HUES6 (cell line): ENCODE results near the gene RTP2.
A peak's percentile ranks its signal among the peaks of the same experiment; 100 is the strongest.

Source experiments
- H3K27ac ChIP-seq: 2 replicates; pipeline ENCODE4 v1.7.0; 2013; ENCODE audit warnings: low read depth, mild to moderate bottlenecking, low read length, inconsistent platforms
- H3K27me3 ChIP-seq: 2 replicates; pipeline ENCODE4 v1.6.1; 2013; ENCODE audit warnings: low read length; ENCODE audit not compliant: control insufficient read depth, insufficient read depth
- H3K36me3 ChIP-seq: 2 replicates; pipeline ENCODE4 v1.6.1; 2013; ENCODE audit warnings: low read length; ENCODE audit not compliant: control insufficient read depth, insufficient read depth
- H3K4me1 ChIP-seq: 2 replicates; pipeline ENCODE4 v1.6.1; 2013; ENCODE audit warnings: low read length; ENCODE audit not compliant: control insufficient read depth, insufficient read depth
- H3K4me3 ChIP-seq: 2 replicates; pipeline ENCODE4 v1.5.1; 2013; ENCODE audit warnings: low read depth, low read length
- H3K9ac ChIP-seq: one replicate; pipeline ENCODE4 v1.6.1; 2013; ENCODE audit warnings: mild to moderate bottlenecking, low read length
- H3K9me3 ChIP-seq: 2 replicates; pipeline ENCODE4 v1.6.1; 2013; ENCODE audit warnings: low read depth, low read length; ENCODE audit not compliant: control insufficient read depth, insufficient read depth

Gene RTP2

DNA sequence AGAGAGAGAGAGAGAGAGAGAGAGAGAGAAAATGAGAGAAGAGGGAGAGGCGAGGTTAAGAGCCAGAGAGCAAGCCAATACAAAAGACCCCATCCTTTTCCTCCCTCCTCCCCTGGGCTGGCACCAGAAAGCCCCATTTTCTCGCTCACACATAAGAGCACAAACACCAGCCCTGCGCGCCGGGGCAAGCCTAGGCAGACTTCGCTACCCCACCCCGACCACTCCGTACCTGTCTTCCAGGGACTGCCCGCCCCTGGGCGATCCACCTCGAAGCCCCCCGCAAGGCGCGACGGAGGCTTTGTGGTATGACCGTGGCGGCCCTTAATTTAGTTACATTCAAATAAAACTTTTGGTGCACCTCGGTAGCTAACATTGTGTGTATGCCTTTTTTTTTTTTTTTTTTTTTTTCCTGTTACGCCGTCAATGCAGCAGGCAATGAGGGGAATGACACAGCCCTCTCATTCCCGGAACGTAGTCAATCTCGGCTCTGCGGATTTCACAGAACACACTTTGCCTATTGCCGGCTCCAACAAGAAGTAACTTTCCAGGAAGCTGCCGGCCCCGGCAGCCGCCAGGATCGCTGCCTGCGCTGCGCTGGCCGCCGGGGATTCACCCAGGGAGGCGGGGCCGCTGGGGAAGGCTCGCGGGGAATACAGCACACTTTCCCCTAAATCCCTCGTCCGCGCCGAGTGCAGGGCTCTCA lies 35.2 kb upstream of the RTP2 start:
- peak overlapping the region; percentile 74 for H3K9ac ChIP-seq
- H3K36me3 ChIP-seq, result peaks cover 3% of the 10 kb centered on the region; the same call in 1 of the 2 replicates
- H3K27ac ChIP-seq, result no peak overlapping the region
- peaks cover 26% of the 10 kb centered on the region for H3K4me1 ChIP-seq
- no peaks in the 10 kb centered on the region for H3K9me3 ChIP-seq
- peak overlapping the region; percentile 71 for H3K4me3 ChIP-seq
- H3K27me3 ChIP-seq, result peaks cover 12% of the 10 kb centered on the region

GRCh38 chr3:187737006-187737367 lies 34.6 kb upstream of the RTP2 start:
- H3K9ac ChIP-seq, result peak overlapping the region; percentile 74
- no peak overlapping the region for H3K27ac ChIP-seq
- H3K4me3 ChIP-seq, result peak overlapping the region; percentile 71
- H3K27me3 ChIP-seq, result peaks cover 9% of the 10 kb centered on the region
- peaks cover 23% of the 10 kb centered on the region for H3K4me1 ChIP-seq
- H3K36me3 ChIP-seq, result peaks cover 3% of the 10 kb centered on the region; the same call in 1 of the 2 replicates
- H3K9me3 ChIP-seq, result no peaks in the 10 kb centered on the region

- Histone ChIP-seq H3K4me1 (peaks cover 23% of the 10 kb centered on the region), H3K27me3 (peaks cover 6% of the 10 kb centered on the region), H3K9me3 (no peaks in the 10 kb centered on the region), H3K36me3 (peaks cover 6% of the 10 kb centered on the region), H3K9ac (peak overlapping the region; percentile 21), H3K4me3 (peak overlapping the region; percentile 71), H3K27ac (no peak overlapping the region; the same call in 1 of the 2 replicates)
These were observed 34.1 kb upstream of the RTP2 start for GRCh38 chr3:187736418-187736871.

DNA sequence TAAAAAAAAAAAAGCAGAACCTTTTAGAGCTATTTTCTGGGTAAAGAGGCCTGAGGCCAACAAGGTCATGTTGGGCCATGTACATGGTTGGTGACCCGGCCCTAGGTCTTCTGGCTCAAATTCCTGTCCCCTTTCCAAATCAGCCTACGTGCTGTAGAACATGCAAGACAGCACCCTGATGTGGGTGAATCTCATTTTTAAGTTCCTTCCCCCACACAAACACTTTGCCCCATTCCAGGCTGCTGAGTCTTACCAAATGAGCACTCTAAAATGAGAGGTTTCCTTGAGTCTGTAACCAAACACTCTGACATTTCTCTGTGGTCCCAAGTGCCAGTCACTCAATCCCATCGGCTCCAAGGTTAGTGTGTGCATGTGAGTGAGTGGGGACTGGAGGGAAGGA lies 33.5 kb upstream of the RTP2 start:
- Histone ChIP-seq H3K9me3 (no peaks in the 10 kb centered on the region), H3K27me3 (no peaks in the 10 kb centered on the region), H3K36me3 (peaks cover 10% of the 10 kb centered on the region), H3K9ac (peak overlapping the region; percentile 21), H3K4me3 (peak overlapping the region; percentile 71; the same call in 1 of the 2 replicates), H3K27ac (no peak overlapping the region; the same call in 1 of the 2 replicates), H3K4me1 (peaks cover 23% of the 10 kb centered on the region)

DNA sequence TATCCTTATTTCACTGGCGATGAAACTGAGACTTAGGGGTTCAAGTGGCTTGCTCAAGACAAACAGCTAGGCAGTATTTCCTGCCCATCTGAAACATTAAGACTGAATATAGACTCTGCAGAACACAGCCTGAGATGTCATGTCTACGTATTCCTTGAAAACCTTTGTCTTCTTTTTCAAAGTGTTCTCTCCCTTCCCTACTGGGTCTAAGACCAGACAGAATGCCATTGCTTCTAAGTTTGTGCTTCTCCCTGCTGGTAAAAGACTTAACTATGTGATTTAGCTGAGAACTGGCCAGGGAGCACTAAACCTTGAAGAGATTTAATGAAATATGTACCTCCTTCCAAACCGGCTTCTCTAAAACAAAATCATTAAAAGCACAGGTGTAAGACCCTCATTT lies 33.0 kb upstream of the RTP2 start:
- Histone ChIP-seq H3K9me3 (no peaks in the 10 kb centered on the region), H3K9ac (no peak overlapping the region), H3K4me1 (peaks cover 19% of the 10 kb centered on the region), H3K27ac (no peak overlapping the region), H3K4me3 (no peak overlapping the region), H3K36me3 (peaks cover 15% of the 10 kb centered on the region), H3K27me3 (no peaks in the 10 kb centered on the region)

DNA sequence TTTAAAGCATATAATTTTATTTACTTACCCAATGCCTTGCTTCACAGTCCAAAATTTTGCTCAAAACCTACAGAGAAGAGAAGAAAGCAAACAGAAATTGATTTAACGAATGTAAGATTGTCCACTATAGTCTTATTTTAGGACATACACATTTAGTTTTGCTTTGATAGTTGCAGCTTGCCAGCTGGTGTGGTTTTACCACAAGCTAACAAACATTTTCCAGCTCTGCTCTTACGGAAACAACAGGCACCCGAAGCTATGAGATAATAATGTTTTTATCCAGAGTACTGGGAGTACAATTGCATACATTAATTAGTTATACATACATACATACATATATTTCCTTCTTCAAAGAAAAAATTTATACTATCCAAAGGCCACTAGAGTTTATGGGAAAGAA lies 32.5 kb upstream of the RTP2 start:
- H3K27me3 ChIP-seq, result no peaks in the 10 kb centered on the region
- H3K9me3 ChIP-seq, result no peaks in the 10 kb centered on the region
- no peak overlapping the region for H3K9ac ChIP-seq
- H3K27ac ChIP-seq, result no peak overlapping the region
- peaks cover 20% of the 10 kb centered on the region for H3K36me3 ChIP-seq
- H3K4me1 ChIP-seq, result peaks cover 15% of the 10 kb centered on the region
- H3K4me3 ChIP-seq, result no peak overlapping the region

DNA sequence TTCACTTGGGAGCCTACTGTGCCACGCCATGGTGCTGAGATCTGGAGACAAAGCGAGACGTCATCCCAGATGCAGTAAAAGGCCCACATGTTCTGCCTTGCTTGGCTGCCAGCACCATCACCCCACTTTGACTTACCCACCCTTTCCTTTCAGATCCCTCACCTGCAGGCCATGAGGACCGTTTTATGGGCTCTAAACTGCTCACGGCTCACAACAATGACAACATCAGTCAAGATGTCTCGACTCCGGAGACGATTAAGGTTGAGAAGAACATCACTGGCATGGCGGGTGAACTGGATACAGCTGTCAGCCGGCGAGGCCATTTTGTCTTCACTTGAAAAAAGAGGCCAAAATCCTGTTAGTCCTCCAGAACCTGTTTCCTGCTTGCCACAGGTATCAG lies 31.0 kb upstream of the RTP2 start:
- Histone ChIP-seq H3K9ac (no peak overlapping the region), H3K36me3 (peaks cover 34% of the 10 kb centered on the region), H3K27ac (no peak overlapping the region), H3K9me3 (no peaks in the 10 kb centered on the region), H3K4me1 (peaks cover 15% of the 10 kb centered on the region), H3K4me3 (no peak overlapping the region), H3K27me3 (no peaks in the 10 kb centered on the region)

GRCh38 chr3:187729598-187729997 lies 27.2 kb upstream of the RTP2 start:
- Histone ChIP-seq H3K9me3 (no peaks in the 10 kb centered on the region), H3K27ac (no peak overlapping the region), H3K27me3 (no peaks in the 10 kb centered on the region), H3K9ac (no peak overlapping the region), H3K4me3 (no peak overlapping the region), H3K4me1 (no peaks in the 10 kb centered on the region), H3K36me3 (peaks cover 66% of the 10 kb centered on the region)

- peaks cover 69% of the 10 kb centered on the region for H3K36me3 ChIP-seq
- no peaks in the 10 kb centered on the region for H3K4me1 ChIP-seq
- no peak overlapping the region for H3K27ac ChIP-seq
- H3K4me3 ChIP-seq, result no peak overlapping the region
- H3K9me3 ChIP-seq, result no peaks in the 10 kb centered on the region
- no peaks in the 10 kb centered on the region for H3K27me3 ChIP-seq
- H3K9ac ChIP-seq, result no peak overlapping the region
These were observed 26.7 kb upstream of the RTP2 start for GRCh38 chr3:187728940-187729583.

DNA sequence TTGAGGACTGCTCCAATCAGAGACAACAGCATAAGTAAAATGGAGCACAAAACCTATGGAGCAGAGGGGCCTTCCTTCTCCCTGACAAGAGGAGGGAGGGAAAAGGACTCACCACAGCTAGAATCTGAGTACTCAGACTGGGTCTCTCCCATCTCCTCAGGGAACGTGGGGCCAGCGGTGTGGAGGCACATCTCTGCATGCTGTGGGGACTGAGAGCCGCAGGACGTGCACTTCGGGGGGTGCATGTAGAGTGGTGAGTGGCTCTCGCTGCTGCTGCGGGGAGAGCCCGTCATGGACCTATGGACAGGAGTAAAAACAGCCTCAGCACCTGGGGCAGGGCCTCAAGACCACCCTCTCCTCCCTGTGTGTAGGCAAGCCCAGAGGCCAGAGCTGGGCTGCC lies 25.9 kb upstream of the RTP2 start:
- Histone ChIP-seq H3K27ac (no peak overlapping the region), H3K27me3 (no peaks in the 10 kb centered on the region), H3K9ac (no peak overlapping the region), H3K4me1 (no peaks in the 10 kb centered on the region), H3K36me3 (peaks cover 74% of the 10 kb centered on the region), H3K9me3 (no peaks in the 10 kb centered on the region), H3K4me3 (no peak overlapping the region)

DNA sequence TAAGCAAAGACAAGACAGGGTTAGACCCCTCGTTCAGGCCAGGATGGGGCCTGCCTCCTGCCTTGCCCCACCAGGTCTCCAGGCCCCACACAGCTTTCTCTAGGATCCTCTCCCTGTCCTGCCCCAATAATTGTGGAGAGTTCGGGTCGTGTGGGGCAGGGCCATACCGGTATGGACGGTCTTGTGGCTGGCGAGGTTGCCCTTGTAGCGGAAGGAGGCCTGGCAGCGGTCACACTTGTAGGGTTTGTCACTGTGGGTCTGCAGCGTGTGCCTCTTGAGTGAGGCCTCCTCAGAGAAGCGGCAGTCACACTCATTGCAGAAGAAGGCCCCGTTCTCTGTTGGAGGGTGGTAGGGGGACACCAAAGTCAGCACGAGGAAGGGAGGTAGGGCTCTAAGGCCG lies 24.2 kb upstream of the RTP2 start:
- H3K27ac ChIP-seq, result no peak overlapping the region
- H3K4me3 ChIP-seq, result no peak overlapping the region
- no peak overlapping the region for H3K9ac ChIP-seq
- H3K36me3 ChIP-seq, result peaks cover 83% of the 10 kb centered on the region
- no peaks in the 10 kb centered on the region for H3K4me1 ChIP-seq
- H3K9me3 ChIP-seq, result no peaks in the 10 kb centered on the region
- no peaks in the 10 kb centered on the region for H3K27me3 ChIP-seq
